ENCODE measurements around the gene DUSP2.

- no peak for TF ChIP-seq CTCF (IDR thresholded peaks at IDR 0.05)
- TF ChIP-seq POLR2A (IDR thresholded peaks at IDR 0.05): no peak
These were observed 39.1 kb downstream of the DUSP2 start for GRCh38 chr2:96105994-96106715.

Measured in body of pancreas (tissue), 4 donors.